Testis (tissue), 3 donors: Measurements from ENCODE around the gene PPM1H. TPM values are rescaled to one million over a fixed set of nuclear protein-coding genes. Genes with fewer than 3 reads are reported as not detected.
A peak's percentile ranks its signal among the peaks of the same experiment; 100 is the strongest.

Experiments
- DNase-seq: peaks from one replicate; pipeline ENCODE4 v3.0.0-alpha.2; 2019
- H3K27ac ChIP-seq, 2 donors: fragments of 200-600 bp; sonication (generic); one replicate each; pipeline ENCODE4 v1.5.1; 2019
- H3K27me3 ChIP-seq: fragments of 200-600 bp; sonication (generic); one replicate; pipeline ENCODE4 v1.5.1; 2019
- H3K36me3 ChIP-seq: fragments of 200-600 bp; sonication (generic); one replicate; pipeline ENCODE4 v1.5.1; 2017; ENCODE audit warnings: low read depth; ENCODE audit errors: missing control alignments
- H3K4me1 ChIP-seq: fragments of 200-600 bp; sonication (generic); one replicate; pipeline ENCODE4 v1.5.1; 2019
- H3K4me3 ChIP-seq, 2 donors: fragments of 200-600 bp; sonication (generic); one replicate each; pipeline ENCODE4 v1.5.1; 2017 to 2019
- H3K9me3 ChIP-seq: fragments of 200-600 bp; sonication (generic); one replicate; pipeline ENCODE4 v1.5.1; 2017
- CTCF ChIP-seq, 3 experiments: fragments of 450-650 bp in 2 of 3; fragments of 200-600 bp in 1 of 3; sonication (generic) in 1 of 3; IDR thresholded peaks; one replicate each; pipeline ENCODE4 v1.5.1; 2016 to 2019; ENCODE audit warnings: antibody characterized with exemption in 3 of 3, mild to moderate bottlenecking in 2 of 3, moderate library complexity in 1 of 3
- POLR2A ChIP-seq: fragments of 450-650 bp; IDR thresholded peaks from one replicate; pipeline ENCODE4 v1.6.1; 2017; ENCODE audit warnings: antibody characterized with exemption, mild to moderate bottlenecking, moderate library complexity
- WGBS, 2 donors: methylation state at CpG; one replicate each; pipeline ENCODE4 v1.1.5; 2018; 5-methylcytosine and 5-hydroxymethylcytosine counted together
- intact Hi-C: fragments of 100-400 bp; cut with DNase I; formaldehyde crosslinking; loops from one replicate; pipeline ENCODE4 v1.15.1; 2023; ENCODE audit warnings: low total_unique reads
- polyA plus RNA-seq: library from polyadenylated mRNA; stranded (reverse); fragments of 350-450 nt; fragmentation: Illumina TruSeq; extraction: RNeasy Lipid Tissue Mini Kit (QIAGEN cat#74804); gene quantifications from one replicate; pipeline ENCODE4 v1.2.3, GENCODE V29; 2014; ENCODE audit warnings: low read depth, low replicate concordance; ENCODE audit not compliant: insufficient read depth
- total RNA-seq, 2 donors: library from RNA; depleted of rRNA; stranded (reverse); fragments of >200 nt; gene quantifications; one replicate each; pipeline ENCODE4 v1.2.3, GENCODE V29; 2016

Gene PPM1H
- total and polyA plus RNA-seq, 3 donors from 2014 or later, result 2.5 to 9.1 (median 2.7) TPM

GRCh38 chr12:62860501-62861411 lies 74.2 kb downstream of the PPM1H start:
- Histone ChIP-seq H3K4me3 (no peak overlapping the region), H3K27me3 (no peaks in the 10 kb centered on the region), H3K27ac (peak overlapping the region in 1 of 2 donors; percentile 8), H3K4me1 (peaks cover 20% of the 10 kb centered on the region), H3K9me3 (no peaks in the 10 kb centered on the region), H3K36me3 (no peaks in the 10 kb centered on the region)
- intact Hi-C loops, result no loop called here
- WGBS, 2 donors, result 47 to 69% methylated on average over 10 of the region's 10 CpGs
- peak; percentile 18 for DNase-seq
- TF ChIP-seq CTCF (IDR thresholded peaks at IDR 0.05) (no peak), POLR2A (no peak)

GRCh38 chr12:62860020-62860419 lies 74.9 kb downstream of the PPM1H start:
- no peaks in the 10 kb centered on the region for H3K27me3 ChIP-seq
- WGBS, 2 donors, result 69 to 72% methylated on average over 5 of the region's 5 CpGs
- H3K36me3 ChIP-seq, result no peaks in the 10 kb centered on the region
- peaks cover 20% of the 10 kb centered on the region for H3K4me1 ChIP-seq
- no peaks in the 10 kb centered on the region for H3K9me3 ChIP-seq
- TF ChIP-seq CTCF (IDR thresholded peaks at IDR 0.05), result no peak
- no peak for TF ChIP-seq POLR2A
- no peak overlapping the region for H3K27ac ChIP-seq
- intact Hi-C loops, result no loop called here
- DNase-seq, result no peak
- H3K4me3 ChIP-seq, result no peak overlapping the region

- intact Hi-C loops, result no loop called here
- TF ChIP-seq POLR2A (no peak), CTCF (IDR thresholded peaks at IDR 0.05) (no peak)
- Histone ChIP-seq H3K36me3 (no peaks in the 10 kb centered on the region), H3K4me1 (peaks cover 20% of the 10 kb centered on the region), H3K27ac (no peak overlapping the region), H3K4me3 (no peak overlapping the region), H3K9me3 (no peaks in the 10 kb centered on the region), H3K27me3 (no peaks in the 10 kb centered on the region)
- 92 to 93% methylated on average over 1 of the region's 1 CpG for WGBS, 2 donors
- no peak for DNase-seq
Measured at GRCh38 chr12:62859321-62859737, 75.6 kb downstream of the PPM1H start.

- intact Hi-C loops, result no loop called here
- no peaks in the 10 kb centered on the region for H3K36me3 ChIP-seq
- TF ChIP-seq POLR2A (no peak), CTCF (IDR thresholded peaks at IDR 0.05) (no peak)
Measured at GRCh38 chr12:62856454-62856853, 78.5 kb downstream of the PPM1H start.

More at GRCh38 chr12:62856454-62856853, 78.5 kb downstream of the PPM1H start:
- Histone ChIP-seq H3K4me1 (peaks cover 16% of the 10 kb centered on the region), H3K27me3 (no peaks in the 10 kb centered on the region), H3K4me3 (no peak overlapping the region), H3K9me3 (no peaks in the 10 kb centered on the region), H3K27ac (no peak overlapping the region)
- WGBS, 2 donors, result 58 to 79% methylated on average over 1 of the region's 1 CpG
- no peak for DNase-seq
